Measurements from ENCODE around the gene GNAZ. TPM values are rescaled to one million over a fixed set of nuclear protein-coding genes. Genes with fewer than 3 reads are reported as not detected.
A peak's percentile ranks its signal among the peaks of the same experiment; 100 is the strongest.

The GNAZ gene
- total RNA-seq, 1 experiment from 2014 or later = 5.0 TPM

DNA sequence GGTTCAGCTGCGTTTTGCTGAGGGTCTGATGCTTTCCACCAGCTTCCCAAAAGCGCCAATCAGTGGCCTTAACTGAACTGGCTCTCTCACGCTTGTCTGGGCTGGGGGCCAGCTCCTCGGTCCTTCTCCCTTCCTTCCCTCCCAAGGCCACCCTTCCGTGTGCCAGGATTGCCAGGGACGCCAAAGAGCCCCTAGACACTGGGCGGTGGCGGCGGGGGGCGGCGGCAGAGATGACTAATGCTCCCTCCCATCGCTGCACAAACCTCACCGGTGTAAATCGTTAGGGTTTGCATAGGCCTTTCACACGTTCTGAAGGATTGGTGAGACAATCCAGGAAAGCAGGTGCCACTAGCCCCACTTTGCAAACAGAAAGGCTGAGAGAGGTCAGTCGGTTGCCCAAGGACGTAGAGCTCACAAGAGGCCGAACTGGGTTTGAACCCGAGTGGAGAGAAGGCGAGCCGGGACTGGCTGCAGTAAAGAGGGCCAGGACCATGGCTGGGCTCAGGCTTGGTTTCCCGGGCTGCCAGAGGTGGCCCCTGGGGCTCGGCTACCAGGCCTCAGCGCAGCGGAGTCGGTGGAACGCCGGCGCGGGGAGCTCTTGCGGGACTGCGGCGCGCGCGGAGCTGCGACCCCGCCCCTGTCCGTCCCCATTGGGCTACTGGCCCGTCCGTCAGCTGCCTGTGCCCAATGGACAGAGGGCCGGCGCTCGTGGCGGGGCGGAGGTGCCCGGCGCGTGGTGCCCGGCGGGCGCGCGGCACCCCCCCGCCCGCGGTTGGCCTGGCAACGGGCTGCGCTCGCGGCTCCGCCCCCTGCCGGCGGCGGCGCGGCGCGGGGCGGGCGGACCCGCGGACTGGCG lies 589 bp upstream of the GNAZ start:
- H4K8ac ChIP-seq (replicated peaks; ENCODE audit: insufficient read length, low read depth, low read length) = no peak overlapping the region
- no CpG with 5 or more reads among the region's 74 CpGs for WGBS (ENCODE audit: extremely low coverage, insufficient read length, low lambda C conversion rate)
- Mint-ChIP-seq H3K36me3 (ENCODE audit: insufficient read depth in 1 of 3, low read depth in 3 of 3) (peaks cover 0 to 6% (median 0%) of the 10 kb centered on the region in 3 experiments; a peak in 2 of 7 replicates), H3K27ac (no peak overlapping the region), H3K9me3 (no peaks in the 10 kb centered on the region; a peak in 1 of 5 replicates), H3K27me3 (ENCODE audit: low read depth) (peaks cover 90% of the 10 kb centered on the region), H3K4me3 (peak overlapping the region; percentile 69 to 91), H3K4me1 (peaks cover 12 to 38% of the 10 kb centered on the region in 2 experiments; a peak in 3 of 4 replicates)
- H3K4me1 ChIP-seq (ENCODE audit: insufficient read depth, low read length) = no peaks in the 10 kb centered on the region
- H3K14ac ChIP-seq (ENCODE audit: insufficient read depth, low read length) = no peak overlapping the region
- no peak overlapping the region for H3K4ac ChIP-seq (ENCODE audit: low read depth, low read length)
- no peak overlapping the region for H2AFZ ChIP-seq (ENCODE audit: low read length)
- peak overlapping the region; percentile 89 for H3K4me2 ChIP-seq (ENCODE audit: insufficient read depth, insufficient read length, low read length)
- no peak overlapping the region for H2BK120ac ChIP-seq (ENCODE audit: low read depth, low read length, poor library complexity, severe bottlenecking)
- no peak overlapping the region for H3K27ac ChIP-seq (ENCODE audit: insufficient read length, low read depth, low read length)
- H2AK5ac ChIP-seq (ENCODE audit: insufficient read length, low read length) = no peak overlapping the region
- peaks cover 8% of the 10 kb centered on the region; the same call in 1 of the 2 replicates for H3K27me3 ChIP-seq (ENCODE audit: insufficient read depth, low read length)
- no peak overlapping the region for H3K56ac ChIP-seq (ENCODE audit: insufficient read length, low read depth, low read length)
- H3K79me1 ChIP-seq (ENCODE audit: insufficient read depth, low read depth, low read length, poor library complexity, severe bottlenecking) = no peaks in the 10 kb centered on the region
- TF ChIP-seq, protein P1, sequence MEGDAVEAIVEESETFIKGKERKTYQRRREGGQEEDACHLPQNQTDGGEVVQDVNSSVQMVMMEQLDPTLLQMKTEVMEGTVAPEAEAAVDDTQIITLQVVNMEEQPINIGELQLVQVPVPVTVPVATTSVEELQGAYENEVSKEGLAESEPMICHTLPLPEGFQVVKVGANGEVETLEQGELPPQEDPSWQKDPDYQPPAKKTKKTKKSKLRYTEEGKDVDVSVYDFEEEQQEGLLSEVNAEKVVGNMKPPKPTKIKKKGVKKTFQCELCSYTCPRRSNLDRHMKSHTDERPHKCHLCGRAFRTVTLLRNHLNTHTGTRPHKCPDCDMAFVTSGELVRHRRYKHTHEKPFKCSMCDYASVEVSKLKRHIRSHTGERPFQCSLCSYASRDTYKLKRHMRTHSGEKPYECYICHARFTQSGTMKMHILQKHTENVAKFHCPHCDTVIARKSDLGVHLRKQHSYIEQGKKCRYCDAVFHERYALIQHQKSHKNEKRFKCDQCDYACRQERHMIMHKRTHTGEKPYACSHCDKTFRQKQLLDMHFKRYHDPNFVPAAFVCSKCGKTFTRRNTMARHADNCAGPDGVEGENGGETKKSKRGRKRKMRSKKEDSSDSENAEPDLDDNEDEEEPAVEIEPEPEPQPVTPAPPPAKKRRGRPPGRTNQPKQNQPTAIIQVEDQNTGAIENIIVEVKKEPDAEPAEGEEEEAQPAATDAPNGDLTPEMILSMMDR (conservative IDR thresholded peaks at IDR 0.05) = no peak
- H2BK15ac ChIP-seq (ENCODE audit: low read depth, low read length) = no peak overlapping the region
- no peak overlapping the region for H2BK20ac ChIP-seq (ENCODE audit: low read depth, low read length, poor library complexity, severe bottlenecking)
- H4K20me1 ChIP-seq (ENCODE audit: control insufficient read depth, insufficient read depth, insufficient read length) = no peaks in the 10 kb centered on the region
- no peak overlapping the region for H3K18ac ChIP-seq (ENCODE audit: insufficient read length, low read depth, low read length)
- H3K9ac ChIP-seq (ENCODE audit: extremely low read depth, insufficient read length, low read length) = no peak overlapping the region
- no peak overlapping the region for H2BK12ac ChIP-seq (ENCODE audit: insufficient read length, low read depth, low read length)
- H3K9me3 ChIP-seq (ENCODE audit: control insufficient read depth, low read depth, low read length) = no peaks in the 10 kb centered on the region
- H4K91ac ChIP-seq (ENCODE audit: insufficient read length, low read depth, low read length) = no peak overlapping the region
- no peak overlapping the region for H3T11ph ChIP-seq (ENCODE audit: low read length)
- H4K5ac ChIP-seq (ENCODE audit: insufficient read length, low read depth, low read length) = no peak overlapping the region
- no peak overlapping the region for H2BK5ac ChIP-seq (ENCODE audit: insufficient read length, low read length)
- H3K79me2 ChIP-seq (ENCODE audit: insufficient read depth, low read length) = no peaks in the 10 kb centered on the region
- peak; percentile 91 for DNase-seq
- H3K23ac ChIP-seq (ENCODE audit: insufficient read length, low read depth, low read length) = no peak overlapping the region
- peaks cover 11% of the 10 kb centered on the region for H3K23me2 ChIP-seq (ENCODE audit: insufficient read length, low read depth, low read length, poor library complexity, severe bottlenecking)
